DND-41 (cell line): ENCODE data around the gene IVD.

Experiments used
- CTCF ChIP-seq: IDR thresholded peaks from 2 replicates; pipeline ENCODE4 v1.5.1; 2012; ENCODE audit warnings: borderline replicate concordance, low read length, moderate library complexity, mild to moderate bottlenecking; ENCODE audit not compliant: poor library complexity, severe bottlenecking; ENCODE audit errors: extremely low read depth
- EZH2 ChIP-seq: IDR thresholded peaks from 3 replicates; pipeline ENCODE4 v1.6.1; 2012; ENCODE audit warnings: borderline replicate concordance, low read depth, mild to moderate bottlenecking, moderate library complexity, low read length, inconsistent platforms; ENCODE audit not compliant: severe bottlenecking

- no peak for TF ChIP-seq CTCF
- TF ChIP-seq EZH2 = no peak
Measured at GRCh38 chr15:40458495-40459371, 53.1 kb downstream of the IVD start.
